GM21528 (cell line): ENCODE measurements around the gene ITFG2.
"Not testable (repeated sequence)": the region's sequence is repeated elsewhere in the genome, so short reads cannot be mapped to it uniquely, and the experiment has no call there.

ENCODE experiments used
- ATAC-seq: cut with Tn5 transposase; IDR thresholded peaks from one replicate; pipeline ENCODE4 v1.9.1; 2021; ENCODE audit warnings: mild to moderate bottlenecking, moderate library complexity; ENCODE audit not compliant: unreplicated experiment, low FRiP score

The ITFG2 gene

DNA sequence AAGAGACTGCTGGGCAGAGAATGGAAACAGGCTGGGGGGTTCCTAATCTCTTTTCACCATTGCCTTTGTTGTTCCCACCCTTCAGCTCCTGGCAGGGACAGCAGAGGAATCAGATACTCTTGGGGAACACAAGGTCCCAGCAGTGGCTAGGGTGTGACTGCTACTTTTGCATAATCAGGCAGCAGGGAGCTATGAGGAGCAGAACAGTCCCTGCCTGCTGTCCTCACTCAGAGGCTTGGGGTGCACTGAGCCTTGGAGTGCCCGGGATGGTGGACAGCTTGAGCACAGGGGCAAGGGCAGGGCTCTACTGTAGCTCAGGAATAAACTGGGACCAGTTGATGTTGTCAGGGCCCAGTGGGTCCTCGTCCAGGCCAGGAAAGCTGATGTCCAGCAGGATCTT, 45.9 kb downstream of the ITFG2 start:
- no peak for ATAC-seq

DNA sequence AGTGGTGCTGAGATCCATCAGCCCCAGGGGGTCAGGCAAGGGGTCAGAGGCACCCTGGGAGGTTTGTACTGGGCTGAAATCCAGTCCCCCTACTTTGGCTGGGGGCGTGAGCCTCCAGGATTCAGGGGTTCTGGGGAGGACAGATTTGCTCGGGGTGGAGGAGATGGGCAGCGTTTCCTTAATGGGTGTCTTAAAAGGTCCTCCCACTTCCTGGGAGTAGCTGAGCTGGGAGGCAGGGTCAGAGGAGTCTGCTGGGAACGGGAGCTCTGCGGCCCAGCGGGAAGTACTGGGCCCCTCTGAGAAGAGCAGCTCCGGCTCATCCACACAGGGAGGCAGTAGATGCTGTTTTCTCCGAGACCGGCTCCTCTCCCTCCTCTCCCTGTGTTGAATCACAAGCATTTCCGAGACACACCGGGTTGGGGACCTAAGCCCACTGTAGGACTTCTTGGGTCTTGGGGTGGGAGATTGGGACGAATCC, 46.5 kb downstream of the ITFG2 start:
- no peak for ATAC-seq

DNA sequence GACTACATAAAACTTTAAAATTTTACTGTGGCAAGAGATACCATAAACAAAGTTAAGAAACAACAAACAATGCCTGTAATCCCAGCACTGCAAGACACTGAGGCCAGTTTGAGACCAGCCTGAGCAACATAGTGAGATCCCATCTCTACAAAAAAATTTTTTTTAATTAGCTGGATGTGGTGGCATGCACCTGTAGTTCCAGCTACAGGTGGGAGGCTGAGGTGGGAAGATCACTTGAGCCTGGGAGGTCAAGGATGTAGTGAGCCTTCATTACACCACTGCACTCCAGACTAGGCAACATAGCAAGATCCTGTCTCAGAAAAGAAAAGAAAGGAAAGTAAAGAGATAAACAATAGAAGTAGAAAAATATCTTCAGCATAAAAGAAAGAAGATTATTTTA, 47.7 kb downstream of the ITFG2 start:
- no peak for ATAC-seq

DNA sequence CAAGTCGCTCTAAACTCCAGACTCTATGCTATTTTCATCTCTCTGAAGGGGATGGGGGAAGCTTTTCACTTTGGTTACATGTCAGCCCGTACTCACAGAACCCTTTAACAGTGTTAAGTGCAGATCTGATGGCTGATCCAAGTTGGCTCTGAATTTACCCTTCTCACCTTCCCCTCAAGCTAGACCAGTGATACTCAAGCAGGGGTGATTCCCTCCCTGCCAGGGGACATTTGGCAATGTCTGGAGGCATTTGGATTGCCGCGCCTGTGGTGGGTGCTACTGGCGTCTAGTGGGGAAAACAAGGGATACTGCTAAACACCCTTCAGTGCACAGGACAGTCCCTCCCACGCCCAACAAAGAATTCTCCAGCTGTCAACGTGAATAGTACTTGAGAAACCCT, 50.4 kb downstream of the ITFG2 start:
- no peak for ATAC-seq

DNA sequence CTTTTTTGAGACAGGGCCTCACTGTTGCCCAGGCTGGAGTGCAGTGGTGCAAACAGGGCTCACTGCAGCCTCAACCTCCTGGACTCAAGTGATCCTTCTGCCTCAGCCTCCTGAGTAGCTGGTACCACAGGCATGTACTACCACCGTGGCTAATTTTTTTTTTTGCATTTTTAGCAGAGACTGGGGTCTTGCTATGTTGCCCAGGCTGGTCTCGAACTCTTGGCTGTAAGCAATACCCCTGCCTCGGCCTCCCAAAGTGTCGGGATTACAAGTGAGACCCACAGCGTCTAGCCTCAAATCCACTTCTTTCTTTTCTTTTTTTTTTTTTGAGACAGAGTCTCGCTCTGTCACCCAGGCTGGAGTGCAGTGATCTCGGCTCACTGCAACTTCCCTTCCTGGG, 50.9 kb downstream of the ITFG2 start:
- not testable (repeated sequence) for ATAC-seq

DNA sequence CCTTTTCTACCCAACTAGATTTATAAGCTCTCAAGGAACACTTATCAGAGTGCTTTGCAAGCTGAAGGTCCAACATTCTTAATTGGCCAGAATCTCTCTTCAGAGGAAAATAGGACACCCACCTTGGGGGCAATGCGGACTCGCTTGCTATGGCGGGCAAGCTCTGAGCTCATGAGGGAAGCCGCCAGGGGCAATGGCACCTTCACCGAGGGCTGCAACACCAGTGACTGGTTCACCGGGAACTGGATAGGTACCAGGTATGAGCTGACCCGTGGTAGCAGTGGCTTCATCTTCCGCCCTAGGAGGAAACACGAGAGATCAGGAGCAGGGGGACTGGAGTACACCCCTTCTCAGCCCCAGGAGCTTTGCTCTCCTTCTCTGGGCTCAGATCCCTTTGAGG, 51.7 kb downstream of the ITFG2 start:
- no peak for ATAC-seq

DNA sequence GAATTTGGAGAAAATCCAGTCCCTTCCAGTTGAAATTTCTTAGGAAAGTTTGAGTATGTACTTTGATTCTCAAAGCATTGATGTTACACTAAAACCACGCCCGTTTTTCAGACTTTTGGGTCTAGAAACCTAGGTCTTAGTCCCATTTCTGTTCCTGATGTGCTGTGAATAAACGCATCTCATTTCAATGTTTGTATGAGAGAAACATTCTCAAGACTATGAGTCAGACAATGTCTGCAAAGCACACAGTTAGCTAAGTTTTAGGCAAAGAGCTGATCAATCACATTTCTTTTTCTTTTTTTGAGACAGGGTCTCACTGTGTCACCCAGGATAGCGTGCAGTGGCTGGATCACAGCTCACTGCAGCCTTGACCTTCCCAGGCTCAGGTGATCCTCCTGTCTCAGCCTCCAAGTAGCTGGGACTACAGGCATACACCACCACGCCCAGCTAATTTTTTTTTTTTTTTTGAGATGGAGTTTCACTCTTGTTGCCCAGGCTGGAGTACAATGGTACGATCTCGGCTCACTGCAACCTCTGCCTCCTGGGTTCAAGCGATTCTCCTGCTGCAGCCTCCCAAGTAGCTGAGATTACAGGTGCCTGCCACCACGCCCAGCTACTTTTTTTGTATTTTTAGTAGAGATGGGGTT, 56.6 kb downstream of the ITFG2 start:
- ATAC-seq, result not testable (repeated sequence)
